ENCODE results near the gene U2SURP. TPM values are rescaled to one million over a fixed set of nuclear protein-coding genes. Genes with fewer than 3 reads are reported as not detected.
A peak's percentile ranks its signal among the peaks of the same experiment; 100 is the strongest.
"Not testable (repeated sequence)": the region's sequence is repeated elsewhere in the genome, so short reads cannot be mapped to it uniquely, and the experiment has no call there.

Gene U2SURP
- total RNA-seq, 1 experiment from 2014 or later, result 84.7 TPM

DNA sequence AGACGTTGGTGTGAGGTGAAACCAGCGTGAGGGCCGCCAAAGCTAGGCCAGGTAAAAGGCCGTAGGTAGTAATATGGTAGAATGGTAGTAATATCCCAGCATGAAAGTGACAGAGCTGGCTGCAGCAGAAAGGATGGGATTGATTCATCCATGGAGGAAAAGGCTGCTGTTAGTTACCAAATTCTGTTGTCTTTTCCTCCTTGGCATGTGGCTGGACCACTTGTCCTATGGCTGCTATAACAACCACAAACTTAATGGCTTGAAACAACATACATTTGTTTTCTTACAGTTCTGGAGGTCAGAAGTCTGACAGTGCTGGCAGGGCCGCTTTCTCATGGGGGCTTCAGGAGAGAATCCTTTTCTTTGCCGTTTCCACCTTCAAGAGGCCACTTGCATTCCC is 70.4 kb downstream of the U2SURP start:
- no peak for DNase-seq (ENCODE audit: low read depth)

DNA sequence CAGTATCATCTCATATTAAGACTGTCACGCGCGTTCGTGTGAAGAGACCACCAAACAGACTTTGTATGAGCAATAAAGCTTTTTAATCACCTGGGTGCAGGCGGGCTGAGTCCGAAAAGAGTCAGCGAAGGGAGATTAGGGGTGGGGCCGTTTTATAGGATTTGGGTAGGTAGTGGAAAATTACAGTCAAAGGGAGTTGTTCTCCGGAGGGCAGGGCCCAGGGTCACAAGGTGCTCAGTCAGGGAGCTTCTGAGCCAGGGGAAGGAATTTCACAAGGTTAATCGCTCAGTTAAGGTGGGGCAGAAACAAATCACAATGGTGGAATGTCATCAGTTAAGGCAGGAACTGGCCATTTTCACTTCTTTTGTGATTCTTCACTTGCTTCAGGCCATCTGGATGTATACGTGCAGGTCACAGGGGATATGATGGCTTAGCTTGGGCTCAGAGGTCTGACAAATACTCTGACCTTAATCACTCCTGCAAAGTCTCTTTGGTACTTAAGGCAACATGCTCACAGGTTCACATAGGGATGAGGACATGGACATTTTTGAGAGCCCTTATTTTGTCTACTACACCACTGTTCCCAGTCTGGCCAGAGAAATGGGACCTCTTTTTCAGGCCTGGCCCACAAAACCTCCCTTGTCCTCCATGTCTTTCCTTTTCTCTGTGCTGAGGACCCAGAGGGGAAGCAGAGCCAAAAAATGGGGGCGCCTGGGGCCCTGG is 71.1 kb downstream of the U2SURP start:
- not testable (repeated sequence) for DNase-seq (ENCODE audit: low read depth)

DNA sequence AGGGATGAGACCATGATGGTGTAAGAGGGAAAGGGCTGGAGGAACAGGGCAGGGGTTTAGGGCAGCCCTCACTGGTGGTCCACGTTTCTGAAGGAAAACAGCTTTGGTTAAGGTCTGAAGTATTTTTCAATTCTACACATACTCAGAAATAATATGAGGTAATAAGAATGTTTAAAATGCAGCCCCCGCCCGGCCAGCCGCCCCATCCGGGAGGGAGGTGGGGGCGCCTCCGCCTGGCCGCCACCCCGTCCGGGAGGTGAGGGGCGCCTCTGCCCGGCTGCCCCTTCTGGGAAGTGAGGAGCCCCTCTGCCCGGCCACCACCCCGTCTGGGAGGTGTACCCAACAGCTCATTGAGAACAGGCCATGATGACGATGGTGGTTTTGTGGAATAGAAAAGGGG is 72.2 kb downstream of the U2SURP start:
- not testable (repeated sequence) for DNase-seq (ENCODE audit: low read depth)

GRCh38 chr3:143073983-143074382 is 72.6 kb downstream of the U2SURP start:
- DNase-seq (ENCODE audit: low read depth), result not testable (repeated sequence)

DNA sequence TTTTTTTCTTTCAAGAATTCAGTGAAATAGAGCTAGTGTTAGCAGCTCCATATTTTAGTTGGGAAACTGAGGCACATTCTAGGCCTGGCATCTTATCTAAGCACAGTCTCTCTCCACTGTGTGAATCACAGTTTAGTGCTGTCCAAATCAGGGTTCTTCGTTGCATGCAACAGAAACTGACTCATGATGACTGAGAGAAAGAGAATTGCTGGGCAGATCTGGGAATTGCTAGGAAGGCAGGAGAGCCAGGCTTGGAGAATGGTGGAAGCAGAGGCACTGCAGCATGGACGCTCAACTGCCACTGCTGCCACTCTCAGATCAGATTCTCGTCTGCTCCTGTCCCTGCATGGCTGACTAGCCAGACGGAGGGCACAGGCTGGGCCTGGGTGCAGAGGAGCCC is 77.5 kb downstream of the U2SURP start:
- peak; percentile 54 for DNase-seq (ENCODE audit: low read depth)

- no peak for DNase-seq (ENCODE audit: low read depth)
Observed at GRCh38 chr3:143080196-143080595, 78.8 kb downstream of the U2SURP start.

- no peak for DNase-seq (ENCODE audit: low read depth)
Observed at GRCh38 chr3:143081365-143081764, 80.0 kb downstream of the U2SURP start.

- no peak for DNase-seq (ENCODE audit: low read depth)
Observed at GRCh38 chr3:143081844-143082778, 80.7 kb downstream of the U2SURP start.

DNA sequence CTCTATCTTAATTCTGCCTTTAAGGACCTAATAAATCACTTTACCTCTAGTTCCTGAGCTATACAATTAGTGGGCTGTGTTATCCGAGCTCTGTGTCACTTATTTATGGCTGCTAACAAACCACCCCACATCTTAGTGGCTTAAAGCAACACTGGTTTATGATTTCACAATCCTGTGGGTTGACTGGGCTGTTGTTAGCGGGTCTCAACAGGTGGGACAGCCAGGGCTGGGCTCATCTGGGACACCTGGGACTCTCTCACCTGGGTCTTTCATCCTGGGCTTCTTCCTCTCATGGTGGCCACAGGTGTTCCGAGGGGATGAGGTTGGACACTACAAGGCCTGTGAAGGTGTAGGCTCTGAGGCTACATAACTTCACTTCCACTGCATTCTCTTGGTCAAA is 82.4 kb downstream of the U2SURP start:
- DNase-seq (ENCODE audit: low read depth), result no peak

- peak; percentile 74 for DNase-seq (ENCODE audit: low read depth)
Observed at GRCh38 chr3:143084856-143085731, 83.7 kb downstream of the U2SURP start.

GRCh38 chr3:143088835-143089234 is 87.5 kb downstream of the U2SURP start:
- no peak for DNase-seq (ENCODE audit: low read depth)

GRCh38 chr3:143089965-143090364 is 88.6 kb downstream of the U2SURP start:
- no peak for DNase-seq (ENCODE audit: low read depth)

DNA sequence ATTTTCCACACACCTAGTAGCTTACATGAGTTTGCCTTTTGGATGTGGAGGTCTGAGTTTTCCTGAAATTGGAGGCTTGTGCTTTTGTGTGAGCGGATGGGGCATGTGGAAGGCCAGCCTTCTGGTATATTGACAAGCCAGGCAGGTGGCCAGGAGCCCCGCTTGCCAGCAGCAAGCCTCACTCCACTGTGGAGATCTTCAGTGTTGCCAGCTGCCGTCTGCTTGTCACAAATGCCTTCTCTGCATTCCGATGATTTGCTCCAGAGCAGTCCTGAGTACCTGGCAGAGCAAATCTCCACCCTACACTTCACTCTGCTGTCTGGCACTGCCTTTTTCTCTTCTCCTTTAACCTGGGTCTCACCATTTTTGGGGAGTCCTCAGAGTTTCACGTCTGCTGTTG is 89.1 kb downstream of the U2SURP start:
- DNase-seq (ENCODE audit: low read depth), result no peak

- no peak for DNase-seq (ENCODE audit: low read depth)
Observed at GRCh38 chr3:143090976-143091837, 89.8 kb downstream of the U2SURP start.

GRCh38 chr3:143092191-143092590 is 90.8 kb downstream of the U2SURP start:
- DNase-seq (ENCODE audit: low read depth), result no peak

DNA sequence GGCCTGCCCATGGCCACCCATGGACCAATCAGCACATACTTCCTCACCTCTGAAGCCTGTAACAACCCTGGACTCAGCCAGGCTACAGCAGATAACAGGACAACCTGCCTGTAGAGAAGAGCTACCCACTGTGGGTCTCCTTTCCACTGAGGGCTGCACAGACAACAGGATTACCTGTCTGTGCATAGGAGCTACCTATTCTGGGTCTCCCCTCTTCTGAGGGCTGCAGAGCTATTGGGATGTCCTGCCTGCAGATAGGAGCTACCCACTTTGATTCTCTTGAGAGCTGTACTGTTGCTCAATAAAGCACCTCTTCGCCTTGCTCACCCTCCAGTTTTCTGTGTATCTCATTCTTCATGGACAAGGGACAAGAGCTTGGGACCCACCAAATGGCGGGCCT is 94.4 kb downstream of the U2SURP start:
- no peak for DNase-seq (ENCODE audit: low read depth)

DNA sequence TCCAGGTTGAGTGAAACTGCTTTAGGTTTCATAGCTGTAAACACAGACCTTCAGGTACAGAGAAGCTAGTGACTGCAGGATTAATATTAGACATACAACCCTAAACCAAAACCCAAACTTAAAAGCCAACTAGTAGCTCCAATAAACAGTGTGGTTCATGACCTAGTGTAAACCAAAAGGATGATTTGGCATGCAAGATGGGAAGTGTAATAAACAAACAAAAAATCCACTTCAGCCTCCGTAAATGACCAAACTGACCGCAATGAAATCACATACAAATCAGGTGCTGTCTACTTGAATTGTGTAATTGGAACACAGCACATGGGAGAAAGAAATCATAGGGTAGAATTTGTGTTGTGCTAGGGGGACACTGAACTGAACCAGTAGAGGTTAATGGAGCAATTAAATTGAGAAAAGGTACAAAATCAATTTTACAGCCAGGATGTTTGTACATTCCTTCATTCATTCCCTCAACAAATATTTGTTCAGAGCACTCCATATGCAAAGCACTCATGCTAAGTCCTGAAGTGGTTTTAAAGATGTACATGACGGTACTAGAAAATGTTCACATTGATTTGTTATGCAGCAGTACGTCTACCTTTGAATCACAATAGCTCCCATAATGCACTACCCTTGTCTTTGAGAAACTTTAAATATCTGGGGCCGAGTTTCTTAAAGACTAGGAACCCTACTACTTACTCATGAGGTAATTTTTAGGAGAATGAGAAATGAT is 96.8 kb downstream of the U2SURP start:
- DNase-seq (ENCODE audit: low read depth), result no peak

GRCh38 chr3:143099210-143099609 is 97.8 kb downstream of the U2SURP start:
- no peak for DNase-seq (ENCODE audit: low read depth)

DNA sequence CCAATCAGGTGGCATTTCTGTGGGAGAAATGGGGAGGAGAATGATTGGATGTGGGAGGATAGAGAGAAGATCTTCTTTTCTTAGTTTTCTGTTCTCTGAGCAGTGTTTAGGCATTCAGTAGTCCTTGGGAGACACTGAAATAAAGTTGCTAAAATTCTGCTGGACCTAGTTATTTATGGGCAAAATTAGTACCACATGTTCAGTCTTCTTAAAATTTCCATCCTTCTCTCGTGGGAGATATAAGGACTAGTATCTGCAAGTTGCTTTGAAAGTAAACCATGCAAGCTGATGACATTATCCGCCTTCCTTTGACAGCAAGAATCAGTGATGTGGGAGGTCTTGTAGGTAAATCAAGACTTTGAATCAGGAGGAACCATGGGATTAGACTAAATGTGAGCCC is 98.3 kb downstream of the U2SURP start:
- DNase-seq (ENCODE audit: low read depth), result no peak

DNA sequence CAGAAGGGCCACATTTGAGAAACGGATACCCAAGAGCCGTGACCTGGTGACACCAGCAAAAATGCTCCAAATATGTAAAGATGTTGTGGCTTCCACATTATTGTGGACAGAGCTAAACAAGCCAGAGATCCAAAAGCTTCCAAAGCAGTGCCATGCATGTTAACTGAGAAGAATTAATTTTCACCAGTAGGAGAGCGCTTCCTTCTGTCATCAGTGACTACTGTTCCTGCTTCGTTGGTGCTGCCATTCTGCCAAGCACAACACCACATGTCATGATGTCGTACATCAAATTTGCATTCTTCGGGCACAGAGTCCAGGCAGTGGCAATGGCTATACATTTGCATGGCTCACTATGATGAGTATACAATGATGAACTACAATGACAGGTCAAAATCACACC is 99.1 kb downstream of the U2SURP start:
- DNase-seq (ENCODE audit: low read depth), result no peak

All from RPMI7951 (cell line).